Amygdala (tissue), 56 donors: ENCODE measurements around the gene CIITA.

Experiments
- DNase-seq, 56 donors: peaks; one replicate each; lab custom pipeline; 2025; lab: John Stamatoyannopoulos, UW

The CIITA gene

DNA sequence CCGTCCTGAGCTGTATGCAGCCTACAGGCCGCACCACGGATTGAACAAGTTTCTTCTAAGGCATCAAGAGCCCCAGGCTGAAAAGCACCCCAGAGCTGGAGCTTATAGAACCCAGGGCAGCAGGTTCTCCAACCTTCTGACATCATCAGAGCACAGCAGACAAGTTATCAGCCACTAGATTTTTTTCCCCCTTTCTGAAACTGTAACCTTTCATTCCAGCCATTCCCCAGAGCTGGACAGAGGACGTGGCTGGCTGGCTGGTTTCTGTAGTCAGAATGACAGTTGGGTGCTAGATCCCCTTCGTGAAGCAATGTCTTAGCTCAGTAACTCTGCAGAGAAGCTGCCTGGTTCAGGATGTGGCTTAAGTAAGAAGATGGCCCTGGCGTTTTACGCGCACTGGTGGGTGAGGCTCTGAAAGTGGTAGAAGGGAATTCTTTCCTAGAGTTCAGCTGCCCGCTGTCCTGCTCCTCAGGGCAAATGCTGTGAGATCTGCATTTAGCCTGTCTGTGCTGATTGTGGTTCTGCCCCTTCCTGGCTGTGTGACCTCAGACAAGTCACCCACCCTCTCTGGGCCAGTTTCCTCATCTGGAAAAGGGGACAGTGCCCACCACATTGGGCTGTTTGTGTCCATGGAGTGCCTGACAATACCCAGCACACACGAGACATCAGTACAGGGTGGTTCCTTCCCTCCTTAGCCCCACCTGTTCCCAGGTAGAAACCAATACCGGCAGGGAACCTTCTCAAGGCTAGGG lies 56.1 kb downstream of the CIITA start:
- DNase-seq, result no peak

DNA sequence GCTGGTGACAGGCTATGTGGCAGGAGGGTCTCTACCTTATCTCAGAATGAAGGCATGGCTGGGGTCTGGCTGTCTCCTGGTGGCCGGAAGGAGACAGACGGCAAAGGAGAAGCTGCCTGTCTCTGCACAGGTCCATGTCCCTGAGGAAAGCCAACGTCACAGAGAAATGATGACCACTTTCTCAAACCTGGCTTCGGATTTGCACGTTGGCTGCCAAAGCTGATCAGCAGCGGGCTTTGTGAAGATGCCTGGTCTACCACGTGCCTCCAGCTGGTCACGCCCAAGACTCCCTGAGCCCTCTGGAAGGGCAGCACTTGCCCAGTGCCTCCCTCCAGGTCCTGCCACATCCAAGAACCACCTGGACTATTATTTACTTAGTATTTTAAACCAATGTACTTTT lies 56.9 kb downstream of the CIITA start:
- no peak for DNase-seq

DNA sequence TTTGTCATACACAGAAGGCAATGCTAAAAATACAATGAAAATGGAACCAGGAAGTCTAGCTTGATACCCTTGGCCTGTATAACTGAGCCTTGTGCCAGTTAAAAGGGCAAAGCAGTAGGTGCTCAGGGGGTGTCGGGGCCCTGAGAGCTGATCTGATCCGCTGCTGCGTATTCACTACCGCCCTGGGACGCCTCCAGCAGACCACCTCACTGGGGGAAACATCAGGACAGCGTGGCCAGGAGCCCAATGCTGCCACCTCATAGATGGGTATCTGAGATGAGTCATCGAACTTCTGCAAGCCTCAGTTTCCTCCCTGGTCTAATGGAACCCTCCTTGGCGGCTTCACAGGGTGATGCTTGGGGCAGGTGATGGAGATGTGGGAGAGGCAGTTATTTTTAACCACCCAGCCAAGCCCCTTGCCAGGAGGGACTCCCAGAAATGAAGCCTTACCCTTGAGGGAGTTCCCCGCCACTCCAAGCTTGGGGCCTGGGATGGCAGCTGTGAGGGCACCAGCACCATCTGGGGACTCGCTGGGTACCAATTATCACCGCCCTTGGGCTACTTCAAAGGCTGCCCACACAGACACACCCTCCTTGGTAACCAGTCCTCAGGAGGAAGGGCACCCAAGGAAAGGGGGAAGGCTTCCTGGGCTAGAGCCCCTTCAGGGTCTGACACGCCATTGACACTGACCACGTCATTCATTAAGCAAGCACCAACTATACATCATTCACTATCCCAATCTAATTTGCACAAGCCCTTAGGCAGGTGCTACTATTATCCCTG lies 57.5 kb downstream of the CIITA start:
- no peak for DNase-seq

- no peak for DNase-seq
Measured at GRCh38 chr16:10935226-10935915, 58.4 kb downstream of the CIITA start.

- DNase-seq, result no peak
Measured at GRCh38 chr16:10936272-10936984, 59.4 kb downstream of the CIITA start.

DNA sequence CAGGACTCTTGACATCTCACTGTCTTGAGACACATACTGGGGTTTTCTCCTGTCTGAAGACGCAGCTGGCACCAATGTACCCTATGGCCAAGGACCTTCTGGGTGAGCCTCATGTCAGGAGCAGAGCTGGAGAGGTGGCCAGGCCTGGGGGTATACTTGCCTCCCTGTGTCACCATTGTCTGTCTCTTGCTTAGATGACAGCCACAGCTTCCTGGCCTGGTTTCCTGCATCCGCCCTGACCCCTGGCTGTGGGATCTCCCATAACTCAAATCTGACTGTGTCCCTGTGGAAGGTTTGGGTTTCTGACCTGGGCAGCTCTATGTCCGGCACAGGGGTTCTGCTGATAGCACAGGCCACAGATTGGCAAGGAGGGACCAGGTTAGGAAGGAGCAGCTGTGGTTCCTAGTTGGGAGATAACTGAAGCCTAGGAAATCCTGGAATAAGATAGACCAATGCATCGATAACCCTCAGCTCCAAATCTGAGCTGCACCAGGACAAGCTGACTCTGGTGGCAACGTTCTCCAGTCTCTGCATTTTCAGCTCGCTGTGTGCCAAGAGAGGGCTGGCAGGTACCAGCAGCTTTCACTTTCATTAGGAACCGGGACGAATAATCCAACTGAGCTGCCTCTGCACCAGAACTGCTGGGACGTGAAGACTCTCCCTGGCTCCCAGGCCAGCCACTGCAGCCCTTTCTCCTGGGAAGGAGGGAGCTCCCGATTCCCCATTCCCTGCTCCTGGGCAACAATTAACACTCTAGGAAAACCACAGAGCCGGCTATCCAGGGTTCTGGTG lies 60.3 kb downstream of the CIITA start:
- peak in 20 of 56 donors; percentile 9 to 53 (median 22) for DNase-seq

DNA sequence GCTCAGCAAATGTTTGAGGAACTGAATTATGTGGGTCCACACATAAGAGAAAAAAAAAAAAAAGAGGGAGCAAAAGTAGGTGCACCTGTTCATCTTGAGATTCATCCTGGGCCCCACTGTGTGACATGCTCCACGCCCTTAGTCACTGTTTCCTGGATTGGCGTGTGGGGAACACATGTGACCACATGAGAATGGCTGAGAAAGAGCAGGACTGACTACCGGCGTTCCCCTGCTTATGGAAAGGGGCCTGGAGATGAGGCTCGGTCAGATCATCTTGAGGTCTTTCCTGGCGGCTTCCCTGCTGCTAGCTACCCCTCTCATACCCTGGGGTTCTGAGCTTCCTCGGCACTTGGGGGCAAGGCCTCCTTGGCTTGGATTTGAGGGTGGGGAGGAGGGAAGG lies 61.3 kb downstream of the CIITA start:
- DNase-seq, result no peak

- DNase-seq, result no peak
Measured at GRCh38 chr16:10938796-10939648, 62.0 kb downstream of the CIITA start.

DNA sequence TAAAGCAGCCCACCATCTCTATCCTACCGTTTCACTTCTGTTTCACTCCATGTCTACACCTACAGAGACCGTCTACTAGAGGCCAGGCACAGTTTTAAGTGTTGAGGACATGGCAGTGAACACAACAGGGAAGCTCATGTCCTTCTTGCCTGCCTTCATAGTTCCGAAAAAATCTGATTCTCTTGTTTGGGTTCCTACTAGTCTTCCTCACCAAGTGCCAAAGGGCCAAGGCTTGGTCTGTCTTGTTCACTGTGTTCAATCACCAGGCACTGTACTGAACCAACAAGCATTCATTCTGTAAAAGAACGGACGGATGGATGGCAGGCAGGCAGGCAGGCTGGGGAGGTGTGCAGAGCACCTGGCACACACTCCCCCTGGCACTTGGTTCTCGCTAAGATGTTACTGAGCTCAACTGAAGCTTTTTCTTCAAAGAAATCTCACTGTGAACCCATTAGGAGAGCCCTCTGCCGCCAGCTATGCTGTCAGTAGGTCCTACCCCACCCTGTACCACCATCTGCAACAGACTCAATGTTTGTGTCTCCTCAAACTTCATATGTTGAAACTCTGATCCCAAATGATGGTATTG lies 62.7 kb downstream of the CIITA start:
- DNase-seq, result no peak

GRCh38 chr16:10940501-10941079 lies 63.6 kb downstream of the CIITA start:
- peak in 18 of 56 donors; percentile 8 to 55 (median 26) for DNase-seq

- DNase-seq, result peak in 2 of 56 donors; percentile 21 to 29
Measured at GRCh38 chr16:10941127-10941933, 64.3 kb downstream of the CIITA start.

GRCh38 chr16:10941935-10942351 lies 64.9 kb downstream of the CIITA start:
- peak in 2 of 56 donors; percentile 34 to 37 for DNase-seq

DNA sequence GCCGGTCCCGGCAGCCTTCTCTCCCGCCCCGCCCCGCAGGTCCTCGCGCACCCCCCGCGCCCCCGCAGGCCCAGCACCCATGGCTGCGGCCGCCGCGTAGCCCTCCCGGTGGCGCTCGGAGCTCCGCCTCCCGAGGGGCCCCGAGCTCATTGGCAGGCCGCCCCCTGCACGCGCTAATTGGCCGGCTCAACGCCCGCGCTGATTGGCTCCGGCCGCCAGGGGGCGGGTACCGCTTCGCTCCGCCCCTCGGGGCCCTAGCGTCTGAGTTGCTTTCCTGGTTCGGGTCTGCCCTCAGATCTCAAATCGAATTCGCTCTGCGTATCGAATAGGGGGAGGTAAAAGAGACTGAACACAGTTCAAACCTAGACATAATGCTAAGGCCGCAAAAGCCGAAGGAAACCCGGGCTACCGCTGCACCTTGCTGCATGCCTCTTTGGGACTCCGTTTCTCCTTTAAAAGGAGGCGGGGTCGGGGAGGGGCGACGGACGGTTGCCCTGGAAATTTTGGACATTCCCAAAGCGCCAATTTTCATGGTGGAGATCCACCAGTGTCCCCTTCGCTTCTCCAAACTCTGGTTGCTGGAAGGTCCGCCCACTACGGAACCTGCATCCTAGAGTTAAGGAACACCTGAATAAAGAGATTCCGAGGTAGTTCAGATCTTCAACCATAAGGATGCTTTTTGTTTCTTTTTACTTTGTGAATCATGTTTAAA lies 65.5 kb downstream of the CIITA start, which contains the start of gene DEXI:
Gene DEXI, minus strand, starts transcription at position 117 of the 712 bp plus-strand sequence. CDS start 463 bp downstream, outside the sequence.
- peak; percentile 39 to 98 (median 91) for DNase-seq

DNA sequence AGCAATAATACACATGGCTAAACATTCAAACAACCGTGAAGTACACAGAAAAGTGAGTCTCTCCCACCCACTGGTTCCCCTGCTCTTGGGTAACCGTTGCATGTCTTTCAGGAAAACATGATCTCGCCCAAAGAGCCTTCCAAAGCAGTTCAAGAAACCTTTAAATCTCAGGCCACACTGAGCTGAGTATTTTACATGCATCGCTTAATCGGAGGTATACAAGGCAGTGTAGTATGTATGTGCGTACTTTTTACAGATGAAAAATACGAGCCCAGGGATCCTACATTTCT lies 66.0 kb downstream of the CIITA start:
- DNase-seq, result no peak

DNA sequence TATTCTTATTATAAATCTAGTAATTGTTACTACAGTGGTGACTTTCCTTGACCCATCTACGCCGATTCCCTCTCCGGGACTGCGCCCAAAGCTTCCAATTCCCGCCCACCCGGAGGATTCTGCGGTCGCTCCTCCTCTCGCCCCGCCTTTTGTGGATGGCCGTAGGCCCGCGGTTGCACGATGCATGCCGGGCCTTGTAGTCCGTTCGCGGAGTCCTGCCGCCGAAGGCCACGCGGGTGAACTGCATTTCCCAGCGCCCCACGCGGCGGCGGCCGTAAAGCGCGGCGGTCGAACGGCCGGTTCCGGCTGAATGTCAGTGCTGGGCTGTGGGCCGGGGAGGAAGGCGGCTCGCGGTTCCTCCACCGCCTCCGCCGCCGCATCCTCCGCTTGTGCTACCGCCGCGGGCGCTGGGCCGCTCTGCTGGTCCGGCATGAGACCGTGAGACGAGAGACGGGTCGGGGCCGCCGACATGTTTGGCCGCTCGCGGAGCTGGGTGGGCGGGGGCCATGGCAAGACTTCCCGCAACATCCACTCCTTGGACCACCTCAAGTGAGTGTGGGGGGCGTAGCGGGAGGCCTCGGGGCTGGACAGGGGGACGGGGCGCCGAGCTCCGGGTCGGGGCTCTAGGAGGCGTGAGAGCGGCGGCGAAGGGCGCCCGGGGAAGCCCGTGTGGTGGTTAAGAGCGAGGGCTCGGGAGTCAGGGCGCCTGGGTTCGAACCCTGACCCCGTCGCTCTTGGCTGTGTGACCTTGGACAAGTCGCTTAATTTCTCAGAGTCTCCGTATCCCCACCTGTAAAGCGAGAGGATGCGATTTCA lies 67.5 kb downstream of the CIITA start, which contains the start of gene CLEC16A:
Gene CLEC16A, plus strand, starts transcription at position 316 of the 816 bp plus-strand sequence. Its CDS starts 154 bp downstream, at position 470.
- DNase-seq, result peak; percentile 64 to 99 (median 96)
